ENCODE results near the gene ALG9. TPM values are rescaled to one million over a fixed set of nuclear protein-coding genes. Genes with fewer than 3 reads are reported as not detected.
"Not testable (repeated sequence)": the region's sequence is repeated elsewhere in the genome, so short reads cannot be mapped to it uniquely, and the experiment has no call there.

The ALG9 gene
- total RNA-seq, 2 experiments from 2014 or later = 38.7 to 40.9 TPM

DNA sequence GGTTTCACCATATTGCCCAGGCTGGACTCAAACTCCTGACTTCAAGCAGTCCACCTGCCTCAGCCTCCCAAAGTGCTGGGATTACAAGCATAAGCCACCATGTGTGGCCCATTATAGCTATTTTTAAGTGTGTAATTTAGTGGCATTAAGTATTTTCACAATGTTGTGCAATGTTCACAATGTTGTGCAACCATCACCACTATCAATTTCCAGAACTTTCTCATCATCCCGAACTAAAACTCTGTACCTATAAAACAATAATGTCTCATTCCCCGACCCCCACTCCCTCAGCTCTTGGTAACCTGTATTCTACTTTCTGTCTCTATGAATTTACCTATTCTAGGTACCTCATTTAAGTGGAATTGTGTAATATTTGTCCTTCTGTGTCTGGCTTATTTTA is 15.5 kb upstream of the ALG9 start:
- ChIA-PET CTCF (no interaction called here), POLR2A (no interaction called here)

DNA sequence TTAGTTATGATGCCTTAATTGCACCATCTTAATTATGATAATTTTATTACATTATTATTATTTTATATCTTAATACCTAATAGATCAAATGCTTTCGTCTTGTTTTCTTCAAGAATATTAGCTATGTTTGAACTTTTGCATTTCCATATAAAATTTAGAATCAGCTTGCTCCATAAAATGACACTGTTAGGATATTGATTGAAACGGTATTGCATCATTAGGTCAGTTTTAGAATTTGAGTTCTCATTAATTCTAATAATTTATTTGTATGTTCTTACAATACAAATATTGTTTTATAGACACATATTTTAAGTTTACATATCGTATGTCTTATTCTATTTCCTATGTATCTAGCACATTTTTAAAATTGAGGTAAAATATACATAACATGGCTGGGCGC is 14.7 kb upstream of the ALG9 start:
- ChIA-PET CTCF (interaction anchor here (0.6 kb wide), 1 partner anchor 96 kb away, joined by 3 read pairs; no protein-coding TSS in a partner anchor), POLR2A (no interaction called here)

DNA sequence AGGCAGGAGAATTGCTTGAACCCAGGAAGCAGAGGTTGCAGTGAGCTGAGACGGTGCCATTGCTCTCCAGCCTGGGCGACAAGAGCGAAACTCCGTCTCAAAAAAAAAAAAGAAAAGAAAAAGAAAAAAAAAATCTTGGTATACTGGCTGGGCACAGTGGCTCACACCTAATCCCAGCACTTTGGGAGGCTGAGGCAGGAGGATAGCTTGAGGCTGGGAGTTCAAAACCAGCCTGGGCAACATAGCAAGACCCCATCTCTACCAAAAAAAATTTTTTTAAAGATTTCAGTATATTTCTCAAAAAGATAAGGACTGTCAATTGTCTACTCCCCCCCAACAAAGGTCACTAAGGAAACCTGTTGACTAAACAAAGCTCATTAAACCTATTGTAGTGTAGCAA is 13.7 kb upstream of the ALG9 start:
- POLR2A ChIA-PET, CTCF ChIA-PET: not testable (repeated sequence)

DNA sequence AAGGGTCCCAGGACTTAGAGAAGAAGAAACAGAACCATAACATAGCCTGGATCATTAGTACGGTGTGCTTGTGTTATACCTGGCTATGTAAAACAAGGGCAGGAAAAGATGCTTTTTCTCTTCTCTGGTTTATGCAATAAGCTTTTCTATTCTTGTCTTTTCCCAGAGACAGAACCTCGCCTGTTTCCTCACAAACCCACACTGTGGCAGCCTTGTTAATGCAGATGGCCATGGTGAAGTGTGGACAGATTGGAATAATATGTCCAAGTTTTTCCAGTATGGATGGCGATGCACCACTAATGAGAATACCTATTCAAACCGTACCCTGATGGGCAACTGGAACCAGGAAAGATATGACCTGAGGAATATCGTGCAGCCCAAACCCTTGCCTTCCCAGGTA is 10.8 kb upstream of the ALG9 start:
- ChIA-PET POLR2A (no interaction called here), CTCF (interaction anchor here (1.0 kb wide), 1 partner anchor 44 kb away, joined by 3 read pairs; no protein-coding TSS in a partner anchor)

DNA sequence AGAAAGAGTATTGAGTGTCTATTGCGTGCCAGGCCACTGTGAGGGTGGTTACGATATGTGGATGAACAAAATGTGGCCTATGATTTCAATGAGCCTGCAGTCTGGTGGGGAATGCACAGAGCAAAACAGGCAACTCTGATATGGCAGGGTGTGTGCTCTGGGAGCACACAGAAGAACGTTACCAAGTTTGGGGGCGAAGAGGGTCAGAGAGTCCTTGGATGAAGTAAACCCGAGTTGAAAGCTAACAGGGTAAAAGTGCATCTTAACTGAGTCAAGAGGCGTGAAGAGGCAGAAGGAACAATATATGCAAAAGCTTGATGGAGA is 8.2 kb upstream of the ALG9 start:
- POLR2A ChIA-PET = interaction anchor here (0.6 kb wide), 1 partner anchor 47 kb away, joined by 3 read pairs; no protein-coding TSS in a partner anchor
- CTCF ChIA-PET = interaction anchor here (0.5 to 0.6 kb wide), 2 partner anchors 34 to 282 kb away, joined by 3 read pairs; no protein-coding TSS in a partner anchor

DNA sequence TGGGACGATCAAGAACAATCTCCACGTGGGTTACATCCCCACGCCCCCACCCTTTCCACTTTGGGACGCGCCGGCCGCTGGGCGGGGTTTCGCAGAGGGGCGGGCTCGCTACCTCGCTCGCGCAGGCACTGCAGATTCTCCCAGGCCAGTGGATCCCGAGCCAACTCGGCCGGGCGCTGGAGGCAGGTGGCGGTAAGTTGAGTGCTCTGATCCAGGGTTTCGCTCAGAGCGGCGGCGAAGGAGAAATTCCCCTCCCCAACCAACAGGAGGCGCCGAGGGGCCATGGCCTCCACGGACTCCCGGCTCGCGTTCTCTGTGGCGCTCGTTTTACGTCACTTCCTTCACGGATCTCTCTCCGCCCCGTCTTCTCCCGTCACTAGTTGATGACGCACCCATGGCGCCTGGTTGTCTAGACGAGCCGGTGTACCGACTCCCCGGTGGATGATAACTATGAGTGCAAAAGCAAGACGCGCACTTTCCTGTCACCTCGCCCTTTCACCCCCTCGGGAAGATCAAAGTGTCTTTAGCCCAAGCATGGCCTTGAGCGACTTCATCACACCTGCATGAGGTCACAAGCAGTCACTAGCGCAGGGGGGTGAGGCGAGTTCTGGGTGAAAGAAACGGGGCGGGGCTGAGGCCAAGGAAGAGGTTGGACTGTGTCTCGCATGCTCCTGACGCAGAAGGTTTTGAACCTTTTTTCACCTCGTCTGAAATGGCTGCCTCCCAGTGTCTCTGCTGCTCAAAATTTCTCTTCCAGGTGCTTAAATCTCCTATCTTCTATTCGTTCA is 7.7 kb upstream of the ALG9 start, which contains the start of the genes CFAP68 and FDXACB1:
Gene CFAP68, plus strand, starts transcription at position 693 of the 788 bp plus-strand sequence. Its CDS starts 20 bp downstream, at position 713.
Gene FDXACB1, minus strand, starts transcription at position 317 of the 788 bp plus-strand sequence. Its CDS starts 33 bp downstream, at position 284.
- POLR2A ChIA-PET = interaction anchor here (1.2 kb wide), 1 partner anchor 10 kb away, joined by 5 read pairs; no protein-coding TSS in a partner anchor
- CTCF ChIA-PET = no interaction called here

DNA sequence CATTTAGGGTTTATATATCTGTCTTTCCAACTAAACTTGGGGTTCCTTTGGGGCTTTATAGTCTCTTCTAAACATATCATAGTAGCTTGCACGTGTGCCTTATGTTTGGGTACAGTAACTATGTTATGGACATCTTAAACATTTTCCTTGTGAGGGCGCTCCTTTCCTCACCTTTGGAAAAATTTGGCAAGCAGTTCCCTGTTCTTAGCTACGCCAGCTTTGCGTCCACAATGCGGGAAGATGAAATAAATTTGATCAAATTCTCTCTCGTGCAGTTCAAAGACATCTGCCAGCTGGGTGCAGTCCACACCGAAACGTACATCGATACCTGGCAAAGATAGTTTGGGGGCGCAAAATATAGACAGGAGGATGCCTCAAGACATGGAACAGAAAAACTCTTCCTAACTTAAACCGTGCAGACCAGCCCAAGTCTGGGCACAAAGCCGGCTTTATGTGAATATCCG is 7.0 kb upstream of the ALG9 start:
- POLR2A ChIA-PET = interaction anchor here (0.6 to 1.2 kb wide), 2 partner anchors 9 to 51 kb away, joined by 4 to 5 read pairs; no protein-coding TSS in a partner anchor
- CTCF ChIA-PET = interaction anchor here (1.1 to 1.9 kb wide), 3 partner anchors 9 to 53 kb away, joined by 4 to 7 read pairs (median 5); no protein-coding TSS in a partner anchor

DNA sequence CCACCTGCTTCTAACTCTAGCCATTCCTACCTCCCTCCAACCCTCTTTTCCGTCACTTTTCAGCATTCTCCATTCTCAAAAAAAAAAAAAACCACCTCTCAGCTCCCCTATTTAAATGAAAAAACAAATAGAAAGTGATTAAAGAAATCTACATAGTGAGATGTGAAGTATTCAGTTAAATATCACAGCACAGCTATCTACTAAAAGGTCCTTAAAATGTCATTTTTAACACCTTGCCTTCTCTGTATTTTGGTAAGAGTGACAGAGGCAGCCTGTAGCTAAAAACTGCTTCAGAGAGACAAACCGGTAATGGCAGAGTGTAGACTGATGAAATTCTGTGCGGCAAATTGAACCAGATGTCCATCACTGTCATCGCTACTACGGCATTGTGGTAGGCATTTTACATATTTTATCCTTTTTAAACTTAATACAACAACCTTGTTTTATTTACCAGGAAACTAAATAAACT is 346 bp upstream of the ALG9 start:
- POLR2A ChIA-PET = interaction anchor here (0.5 to 2.1 kb wide), 6 partner anchors 15 to 269 kb away, joined by 3 to 14 read pairs (median 6); partner anchors contain the start of gene SIK2
- CTCF ChIA-PET = interaction anchor here (0.6 to 1.3 kb wide), 5 partner anchors 55 to 154 kb away, joined by 3 to 5 read pairs (median 3); partner anchors contain the start of gene DLAT

DNA sequence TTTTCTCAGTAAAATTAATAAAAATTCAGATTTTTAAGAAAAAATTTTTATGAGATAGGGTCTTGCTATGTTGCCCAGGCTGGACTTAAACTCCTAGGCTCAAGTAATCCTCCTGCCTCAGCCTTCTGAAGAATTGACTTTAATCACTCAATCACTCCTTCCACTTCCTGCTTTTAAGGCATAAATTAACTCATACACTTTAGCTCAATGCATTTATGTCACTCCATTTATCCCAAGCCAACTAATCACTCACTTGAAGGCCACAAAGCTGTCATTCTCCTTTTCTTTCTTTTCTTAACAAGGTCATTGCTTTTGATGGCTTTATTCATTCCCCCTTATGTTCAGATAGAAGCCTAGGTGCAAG is 877 bp downstream of the ALG9 start:
- CTCF ChIA-PET = interaction anchor here (0.6 to 1.1 kb wide), 3 partner anchors 10 to 410 kb away, joined by 3 to 6 read pairs (median 4); no protein-coding TSS in a partner anchor

DNA sequence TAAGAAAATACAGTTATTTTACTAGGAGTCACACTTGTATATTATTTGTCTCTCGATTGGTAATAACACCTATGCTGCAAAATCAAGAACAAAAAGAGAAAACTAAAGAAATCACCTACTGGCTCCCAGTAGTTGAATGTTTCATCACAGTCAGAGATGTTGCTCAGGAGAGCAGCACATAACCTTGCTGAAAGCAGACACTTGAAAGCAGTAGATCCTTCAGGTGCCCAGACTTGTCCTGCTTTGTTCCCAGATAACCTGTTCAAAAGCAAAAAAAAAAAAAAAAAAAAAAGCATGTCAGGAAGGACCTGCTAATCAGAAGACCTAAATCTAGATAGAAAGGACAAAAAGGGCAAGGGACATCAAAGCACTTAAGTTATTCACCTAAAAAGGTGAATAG is 1.3 kb downstream of the ALG9 start:
- CTCF ChIA-PET = interaction anchor here (0.6 to 1.1 kb wide), 3 partner anchors 10 to 410 kb away, joined by 3 to 6 read pairs (median 4); no protein-coding TSS in a partner anchor

More for the DNA sequence above, 877 bp downstream of the ALG9 start:
- POLR2A ChIA-PET = interaction anchor here (1.1 to 2.1 kb wide), 5 partner anchors 24 to 268 kb away, joined by 3 to 14 read pairs (median 5); partner anchors contain the start of gene SIK2

DNA sequence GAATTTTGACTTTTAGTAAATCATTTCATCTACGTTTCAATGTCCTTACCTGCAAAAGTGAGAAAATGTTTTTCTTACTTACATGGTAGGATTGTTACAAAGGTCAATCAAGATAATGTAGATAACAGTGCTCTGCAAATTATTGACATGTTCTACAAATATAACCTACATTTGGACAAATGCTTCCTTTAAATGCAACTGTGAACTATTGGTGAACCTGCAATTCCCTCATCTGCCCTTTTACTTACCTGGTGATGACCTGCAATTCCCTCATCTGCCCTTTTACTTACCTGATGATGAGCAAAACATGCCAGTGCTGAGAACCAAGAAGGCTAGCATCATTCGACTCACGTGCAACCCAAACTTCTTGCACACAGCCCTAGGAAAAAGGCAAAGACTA is 11.1 kb downstream of the ALG9 start:
- POLR2A ChIA-PET = no interaction called here
- CTCF ChIA-PET = interaction anchor here (0.6 kb wide), 1 partner anchor 10 kb away, joined by 3 read pairs; no protein-coding TSS in a partner anchor

More for the DNA sequence above, 1.3 kb downstream of the ALG9 start:
- POLR2A ChIA-PET = interaction anchor here (1.1 to 2.1 kb wide), 5 partner anchors 24 to 268 kb away, joined by 3 to 14 read pairs (median 5); partner anchors contain the start of gene SIK2

DNA sequence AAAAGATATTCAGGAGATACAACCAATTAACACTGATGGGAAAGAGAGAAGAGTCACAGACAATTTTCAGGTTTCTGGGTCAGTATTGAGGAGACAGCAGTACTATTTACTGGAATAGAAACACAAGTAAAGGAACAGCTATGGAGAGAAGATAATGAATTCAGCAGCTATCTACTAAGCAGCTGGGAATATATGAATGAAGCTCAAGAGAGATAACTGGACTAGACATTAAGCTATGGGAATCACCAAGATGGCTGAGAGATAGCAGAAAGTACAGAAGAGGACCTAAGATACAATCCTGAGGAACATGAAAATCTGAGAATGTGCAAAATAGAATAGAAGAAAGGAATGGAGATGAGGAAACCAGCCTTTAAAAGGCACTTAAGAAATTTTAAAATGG is 15.9 kb downstream of the ALG9 start:
- CTCF ChIA-PET = interaction anchor here (0.7 to 1.0 kb wide), 2 partner anchors 27 to 183 kb away, joined by 4 read pairs; no protein-coding TSS in a partner anchor
- POLR2A ChIA-PET = no interaction called here

DNA sequence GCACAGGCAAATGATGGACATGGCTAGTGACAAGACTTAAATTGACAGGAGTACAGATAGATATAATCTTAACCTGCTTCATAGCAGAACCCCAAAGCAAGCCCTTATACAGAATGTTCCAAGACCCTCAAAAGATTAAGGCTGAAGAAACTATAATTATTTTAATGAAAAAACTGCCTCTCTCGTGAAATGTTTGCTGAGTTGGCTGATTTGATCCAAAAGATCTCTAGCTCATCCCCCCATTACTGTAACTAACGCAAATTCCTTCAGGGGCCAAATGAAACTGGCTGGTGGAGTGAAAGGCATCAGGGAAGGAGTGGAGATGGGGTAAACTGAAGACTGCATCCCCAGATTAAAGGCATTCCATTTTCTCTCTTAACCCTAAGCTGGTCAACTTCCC is 19.3 kb downstream of the ALG9 start:
- ChIA-PET POLR2A (no interaction called here), CTCF (no interaction called here)

DNA sequence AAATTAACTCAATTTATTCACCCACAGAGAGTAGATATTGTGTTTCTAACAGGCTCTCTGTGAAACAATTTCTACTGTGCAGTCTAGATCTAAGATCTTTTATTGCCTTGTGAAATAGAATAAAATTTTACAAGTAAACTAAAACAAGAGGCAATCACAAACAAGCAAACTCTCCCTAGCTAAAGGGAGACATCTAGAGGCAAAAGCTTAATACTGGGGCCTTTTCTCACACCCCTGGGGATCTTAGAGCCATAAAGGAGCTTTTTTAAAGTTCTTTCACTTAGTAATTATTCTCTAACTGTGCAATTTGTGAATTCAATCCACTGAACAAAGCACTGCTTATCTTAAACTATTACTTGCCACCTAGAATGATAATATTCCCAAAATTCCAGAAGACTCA is 19.7 kb downstream of the ALG9 start:
- POLR2A ChIA-PET = no interaction called here

DNA sequence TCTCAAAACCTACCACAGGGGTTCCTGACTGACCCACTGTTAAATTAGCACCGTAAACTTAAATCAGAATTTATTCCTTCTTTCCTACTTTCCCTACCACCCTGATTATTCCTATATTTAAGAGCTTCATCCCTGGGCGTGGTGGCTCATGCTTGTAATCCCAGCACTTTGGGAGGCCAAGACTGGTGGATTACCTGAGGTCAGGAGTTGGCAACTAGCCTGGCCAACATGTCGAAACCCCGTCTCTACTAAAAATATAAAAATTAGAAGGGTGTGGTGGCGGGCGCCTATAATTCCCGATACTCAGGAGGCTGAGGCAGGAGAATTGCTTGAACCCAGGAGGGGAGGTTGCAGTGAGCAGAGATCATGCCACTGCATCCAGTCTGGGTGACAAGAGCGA is 20.3 kb downstream of the ALG9 start:
- POLR2A ChIA-PET = no interaction called here
- CTCF ChIA-PET = interaction anchor here (0.6 kb wide), 1 partner anchor 145 kb away, joined by 4 read pairs; no protein-coding TSS in a partner anchor

More for the DNA sequence above, 19.7 kb downstream of the ALG9 start:
- CTCF ChIA-PET = interaction anchor here (0.6 kb wide), 1 partner anchor 145 kb away, joined by 4 read pairs; no protein-coding TSS in a partner anchor

DNA sequence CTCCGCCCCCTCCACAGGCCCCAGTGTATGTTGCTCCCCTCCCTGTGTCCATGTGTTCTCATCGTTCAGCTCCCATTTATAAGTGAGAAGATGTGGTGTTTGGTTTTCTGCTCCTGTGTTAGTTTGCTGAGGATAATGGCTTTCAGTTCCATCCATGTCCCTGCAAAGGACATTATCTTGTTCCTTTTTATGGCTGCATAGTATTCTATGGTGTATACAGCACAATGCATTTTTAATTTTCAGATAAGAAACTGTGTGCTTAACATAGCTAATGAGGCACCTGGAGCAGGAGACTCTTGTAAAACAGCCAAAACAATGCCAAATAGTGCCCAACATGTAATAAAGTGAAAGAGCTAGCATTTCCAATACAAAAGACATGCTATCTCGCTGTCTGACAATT is 21.8 kb downstream of the ALG9 start:
- ChIA-PET POLR2A (interaction anchor here (0.7 kb wide), 1 partner anchor 132 kb away, joined by 3 read pairs; no protein-coding TSS in a partner anchor), CTCF (no interaction called here)

DNA sequence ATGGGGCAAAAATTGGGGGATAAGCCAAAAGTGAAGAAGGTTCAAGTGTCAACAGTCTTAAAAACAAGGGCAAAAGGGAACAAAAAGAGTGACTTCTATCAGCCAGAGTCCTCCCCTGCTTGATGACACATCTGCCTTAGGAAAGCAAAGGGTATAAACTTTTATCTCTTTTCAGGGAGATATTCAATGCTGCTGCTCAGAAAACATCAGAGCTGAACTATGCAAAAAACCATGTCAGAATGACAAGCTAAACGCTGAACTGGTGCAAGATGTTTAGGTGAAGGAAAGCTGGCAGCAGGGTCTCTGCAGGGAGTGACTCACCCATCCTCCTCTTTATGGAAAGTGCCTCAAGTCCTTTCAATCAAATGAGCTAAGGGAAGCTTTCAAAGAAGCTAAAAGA is 24.7 kb downstream of the ALG9 start:
- POLR2A ChIA-PET = interaction anchor here (0.5 to 0.8 kb wide), 2 partner anchors 24 to 245 kb away, joined by 3 to 5 read pairs; no protein-coding TSS in a partner anchor

DNA sequence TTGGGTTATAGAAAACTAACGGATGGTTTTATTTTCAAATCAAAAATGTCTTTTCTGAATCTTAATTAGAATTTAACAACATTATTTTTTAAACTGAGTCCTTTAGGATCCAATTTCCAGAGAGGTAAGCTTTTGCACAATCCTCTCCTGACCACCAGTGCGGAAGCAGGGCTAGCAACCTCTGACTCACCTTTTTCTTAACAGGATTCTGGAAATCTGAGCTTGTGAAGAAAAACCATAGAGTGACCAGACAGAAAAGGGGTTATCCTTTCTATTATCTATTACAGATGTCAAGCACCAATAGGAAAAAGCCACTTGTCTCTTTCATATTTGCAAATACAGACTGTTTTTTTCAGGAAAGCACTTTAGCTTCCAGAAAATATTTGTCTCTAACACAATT is 25.3 kb downstream of the ALG9 start:
- CTCF ChIA-PET = interaction anchor here (1.2 to 1.3 kb wide), 2 partner anchors 69 to 98 kb away, joined by 3 read pairs; no protein-coding TSS in a partner anchor
- POLR2A ChIA-PET = interaction anchor here (0.8 kb wide), 1 partner anchor 24 kb away, joined by 5 read pairs; no protein-coding TSS in a partner anchor

More for the DNA sequence above, 24.7 kb downstream of the ALG9 start:
- CTCF ChIA-PET = interaction anchor here (1.2 to 1.3 kb wide), 2 partner anchors 70 to 98 kb away, joined by 3 read pairs; no protein-coding TSS in a partner anchor

DNA sequence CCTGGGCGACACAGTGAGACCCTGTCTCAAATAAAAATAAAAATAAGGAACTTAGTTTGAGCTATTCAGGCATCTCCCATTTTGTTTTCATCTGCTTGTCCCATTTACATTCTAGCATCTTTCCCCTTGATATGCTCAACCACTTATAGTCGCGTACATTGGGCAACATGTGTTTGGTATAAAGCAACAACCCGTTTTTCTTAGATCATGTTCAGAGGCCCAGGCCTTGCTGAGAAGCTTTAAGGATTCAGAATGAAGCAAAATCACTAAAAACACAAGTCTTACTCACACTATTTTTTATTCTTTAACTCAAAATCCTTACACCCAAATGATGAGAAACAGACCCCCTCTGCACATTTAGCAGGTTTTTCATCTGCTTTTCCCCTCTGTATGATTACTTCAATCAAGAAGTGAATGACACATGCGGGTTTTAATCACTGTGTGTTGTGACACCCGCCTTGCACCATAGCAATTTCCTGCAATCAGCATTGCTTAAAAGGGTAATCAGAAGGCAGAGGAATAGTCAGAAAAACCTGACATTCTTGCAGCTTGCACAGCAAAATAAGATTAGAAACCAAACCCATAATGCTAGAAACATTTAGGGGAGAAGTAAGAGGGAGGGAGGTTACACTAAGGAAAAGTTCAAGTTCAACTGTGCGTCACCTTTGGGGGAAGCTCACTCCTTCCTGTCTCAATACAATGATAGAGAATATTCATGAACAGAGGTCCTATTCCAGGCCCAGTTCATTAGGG is 25.9 kb downstream of the ALG9 start:
- ChIA-PET POLR2A (interaction anchor here (1.0 kb wide), 1 partner anchor 255 kb away, joined by 3 read pairs; no protein-coding TSS in a partner anchor), CTCF (no interaction called here)

All from activated CD8-positive, alpha-beta memory T cell treated with anti-CD3 and anti-CD28 coated beads for 36 hours (primary cell).